Activated CD8-positive, alpha-beta memory T cell treated with anti-CD3 and anti-CD28 coated beads, Interleukin-2, amount 50 U/mL, for 48 hours (primary cell): ENCODE data around the gene HNRNPA2B1.
"Not testable (repeated sequence)": the region's sequence is repeated elsewhere in the genome, so short reads cannot be mapped to it uniquely, and the experiment has no call there.

Source experiments
- DNase-seq: peaks from one replicate; pipeline ENCODE4 v3.0.0-alpha.2; 2020

The HNRNPA2B1 gene

DNA sequence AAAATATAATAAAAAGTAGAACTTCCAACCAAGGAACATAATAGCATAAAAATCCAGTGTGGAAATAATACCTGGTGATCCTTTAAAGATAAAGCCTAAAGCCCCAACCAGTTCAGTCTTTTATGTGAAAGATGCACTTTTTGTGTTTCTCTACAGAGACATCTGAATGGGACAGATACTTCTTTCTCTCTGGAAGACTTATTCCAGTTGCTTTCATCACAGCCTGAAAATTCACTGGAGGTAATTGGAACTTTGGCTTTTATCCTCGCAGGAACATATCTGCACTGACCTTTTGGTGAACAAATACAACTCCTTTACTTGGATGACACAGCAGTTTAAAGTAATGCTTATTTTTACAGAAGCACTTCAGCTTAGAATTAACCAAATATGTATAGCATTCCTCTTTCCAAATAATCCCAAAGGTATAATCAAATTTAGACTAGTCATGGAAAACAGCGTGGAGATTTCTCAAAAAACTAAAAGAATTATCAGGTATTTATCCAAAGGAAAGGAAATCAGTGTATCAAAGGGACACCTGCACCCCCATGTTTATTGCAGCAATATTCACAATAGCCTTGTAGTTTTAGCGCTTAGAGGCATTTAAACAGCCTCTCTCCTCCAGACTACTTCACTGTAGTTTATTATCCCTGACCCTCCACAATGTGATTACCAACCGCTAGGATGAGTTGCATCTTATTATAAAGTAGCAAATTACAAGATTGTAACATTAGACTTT, 16.8 kb downstream of the HNRNPA2B1 start:
- DNase-seq: no peak

DNA sequence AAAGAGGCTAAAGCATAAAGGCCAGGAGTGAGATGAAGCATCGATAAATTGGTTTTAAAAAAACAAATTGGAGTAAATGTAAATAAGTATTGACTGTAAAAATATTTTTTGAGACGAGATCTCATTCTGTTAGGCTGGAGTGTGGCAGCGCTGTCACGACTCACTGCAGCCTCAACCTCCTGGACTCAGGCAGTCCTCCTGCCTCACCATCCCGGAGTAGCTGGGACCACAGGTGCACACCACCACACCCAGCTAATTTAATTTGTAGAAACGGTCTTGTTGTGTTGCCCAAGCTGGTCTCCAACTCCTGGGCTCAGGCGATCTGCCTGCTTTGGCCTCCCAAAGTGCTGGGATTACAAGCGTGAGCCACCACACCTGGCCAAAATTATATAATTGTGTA, 17.8 kb downstream of the HNRNPA2B1 start:
- DNase-seq: no peak

DNA sequence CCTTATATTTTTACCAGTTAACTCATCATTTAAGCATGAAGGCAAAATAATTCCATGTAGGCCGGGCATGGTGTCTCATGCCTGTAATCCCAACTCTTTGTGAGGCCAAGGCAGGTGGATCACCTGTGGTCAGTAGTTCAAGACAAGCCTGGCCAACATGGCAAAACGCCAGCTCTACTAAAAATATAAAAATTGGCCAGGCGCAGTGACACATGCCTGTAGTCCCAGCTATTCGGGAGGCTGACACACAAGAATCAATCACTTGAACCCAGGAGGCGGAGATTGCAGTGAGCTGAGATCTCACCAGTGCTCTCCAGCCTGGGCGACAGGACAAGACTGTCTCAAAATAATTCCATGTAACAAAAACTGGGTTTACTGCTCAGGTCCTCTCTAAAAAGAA, 18.3 kb downstream of the HNRNPA2B1 start:
- DNase-seq: no peak

DNA sequence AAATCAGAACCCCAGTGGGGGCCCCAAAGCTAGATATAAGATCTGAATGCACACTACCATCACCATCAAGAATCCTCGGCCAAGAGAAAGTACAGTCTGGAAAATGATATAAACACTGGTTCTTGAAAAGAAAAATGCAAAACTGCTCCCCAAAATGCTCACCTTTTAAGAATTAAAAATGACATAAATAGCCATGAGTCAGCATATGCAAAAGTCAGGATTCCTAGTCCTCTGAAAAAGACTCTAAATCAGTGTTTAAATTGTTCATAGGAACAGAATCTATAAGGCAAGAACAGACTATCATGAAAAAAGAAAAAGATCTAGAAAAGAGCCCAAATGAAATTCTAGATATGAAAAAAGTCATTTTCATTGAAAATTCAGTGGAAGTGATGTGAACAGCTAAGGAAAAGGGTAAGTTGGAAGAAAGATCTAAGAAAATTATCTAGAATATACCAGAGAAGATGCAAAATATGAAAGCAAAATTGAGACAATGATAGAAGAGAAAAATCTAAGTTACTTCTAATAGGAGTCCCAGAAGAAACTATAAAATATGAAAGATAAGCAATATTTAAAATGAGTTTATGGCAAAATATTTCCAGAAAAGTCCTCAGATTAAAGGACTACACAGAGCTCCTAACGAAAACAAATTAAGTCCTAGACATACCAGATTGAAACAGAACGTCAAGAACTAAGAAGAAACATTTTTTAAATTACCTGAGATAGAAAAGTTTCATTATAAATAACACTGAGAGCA, 18.9 kb downstream of the HNRNPA2B1 start:
- DNase-seq: no peak

DNA sequence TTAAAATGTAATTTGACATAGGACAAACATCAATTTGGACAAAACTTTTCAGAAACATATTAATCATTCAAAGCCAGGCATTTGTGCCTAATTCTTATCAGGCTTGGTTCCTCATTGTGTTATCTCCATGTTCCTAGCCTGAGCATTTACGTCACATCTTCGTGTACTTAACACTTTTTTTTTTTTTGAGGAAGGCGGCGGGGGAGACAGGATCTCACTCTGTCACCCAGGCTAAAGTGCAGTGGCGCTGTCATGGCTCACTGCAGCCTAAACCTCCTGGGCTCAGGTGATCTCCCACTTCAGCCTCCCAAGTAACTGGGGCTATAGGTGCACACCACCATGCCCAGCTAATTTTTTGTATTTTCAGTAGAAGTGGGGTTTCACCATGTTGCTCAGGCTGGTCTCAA, 19.8 kb downstream of the HNRNPA2B1 start:
- DNase-seq: no peak

DNA sequence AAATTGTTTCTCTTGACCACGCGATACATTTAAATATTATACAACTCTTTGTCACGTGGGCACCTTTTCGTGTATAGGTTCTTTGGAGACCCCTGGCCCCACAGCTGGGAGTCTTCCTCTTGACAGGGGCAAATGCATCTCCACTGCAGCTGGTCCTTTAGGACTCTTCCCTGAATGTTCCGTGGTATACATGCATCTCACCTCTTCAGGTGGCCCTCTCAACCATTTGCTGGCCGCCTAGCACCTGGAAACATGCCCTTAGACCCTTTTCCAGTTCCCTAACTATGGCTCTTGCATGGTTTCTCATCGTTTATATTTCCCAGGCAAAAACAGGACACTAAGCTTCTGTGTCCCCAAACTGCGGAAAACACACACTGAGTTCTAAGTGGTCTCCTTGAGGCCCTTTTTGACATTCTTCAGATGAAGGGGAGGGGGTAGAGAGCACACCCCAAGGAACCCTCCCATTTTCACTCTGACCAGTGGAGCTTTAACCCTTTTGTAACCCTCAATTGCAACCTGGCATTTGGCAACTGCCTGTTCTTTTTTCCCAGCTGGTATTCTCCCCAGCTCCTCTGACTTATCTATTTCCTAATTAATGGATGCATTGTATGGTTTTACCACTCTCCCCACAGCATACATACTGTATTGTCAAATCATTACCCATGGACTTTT, 20.6 kb downstream of the HNRNPA2B1 start:
- DNase-seq: no peak

DNA sequence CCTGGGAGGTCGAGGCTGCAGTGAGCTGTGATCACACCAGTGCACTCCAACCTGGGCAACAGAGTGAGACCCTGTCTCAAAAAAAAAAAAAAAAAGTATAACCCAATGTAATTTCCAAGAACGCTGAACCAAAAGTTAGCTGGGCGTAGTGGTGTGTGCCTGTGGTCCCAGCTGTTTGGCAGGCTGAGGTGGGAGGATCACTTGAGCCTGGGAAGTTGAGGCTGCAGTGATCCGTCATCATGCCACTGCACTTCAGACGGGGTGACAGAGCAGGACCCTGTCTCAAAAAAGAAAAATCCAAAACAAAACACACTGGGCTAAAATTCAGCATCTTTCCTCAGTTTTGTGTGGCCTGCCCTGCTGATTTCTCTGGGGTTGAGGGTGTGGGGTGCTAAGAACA, 21.1 kb downstream of the HNRNPA2B1 start:
- no peak for DNase-seq

DNA sequence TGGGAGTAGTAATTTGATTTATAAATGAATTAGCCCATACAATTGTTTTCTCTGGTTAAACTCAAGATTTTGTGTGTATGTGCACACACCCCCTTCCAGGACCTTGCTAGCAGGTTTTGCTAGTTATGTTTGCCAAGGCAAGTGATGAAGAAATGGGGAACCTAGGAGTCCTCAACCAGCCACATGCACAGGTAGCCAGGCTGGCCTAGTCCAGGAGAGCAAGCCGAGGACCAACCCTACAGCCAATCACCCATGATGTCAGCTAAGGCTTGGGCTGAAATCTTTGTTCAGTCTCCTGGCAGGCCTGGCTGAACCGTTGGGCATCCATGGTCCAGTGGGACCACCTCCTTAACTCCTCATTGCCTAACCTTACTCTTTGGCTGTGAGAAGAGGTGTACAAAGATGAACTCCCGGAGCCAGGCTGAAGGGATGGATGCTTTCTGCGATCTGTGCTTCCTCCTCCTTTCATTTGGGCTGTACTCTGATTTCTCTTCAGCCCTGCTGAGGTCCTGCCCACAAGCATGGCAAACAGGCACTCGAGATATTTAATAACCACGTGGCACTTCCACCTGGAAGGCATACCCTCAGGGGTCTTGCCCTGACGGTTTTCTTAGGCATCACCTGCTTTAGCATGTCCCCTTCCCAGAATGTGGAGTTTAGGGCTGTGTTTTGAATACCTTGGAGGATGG, 22.1 kb downstream of the HNRNPA2B1 start:
- no peak for DNase-seq

DNA sequence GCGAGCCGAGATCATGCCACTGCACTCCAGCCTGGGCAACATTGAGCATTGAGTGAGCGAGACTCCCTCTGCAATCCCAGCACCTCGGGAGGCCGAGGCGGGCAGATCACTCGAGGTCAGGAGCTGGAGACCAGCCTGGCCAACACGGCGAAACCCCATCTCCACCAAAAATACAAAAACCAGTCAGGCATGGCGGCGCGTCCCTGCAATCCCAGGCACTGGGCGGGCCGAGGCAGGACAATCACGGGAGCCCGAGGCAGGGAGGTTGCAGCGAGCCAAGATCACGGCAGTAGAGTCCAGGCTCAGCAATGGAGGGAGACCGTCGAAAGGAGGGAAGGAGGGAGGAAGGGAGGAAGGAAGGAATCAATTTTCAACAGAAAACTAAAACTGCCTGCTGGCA, 23.3 kb downstream of the HNRNPA2B1 start:
- not testable (repeated sequence) for DNase-seq

DNA sequence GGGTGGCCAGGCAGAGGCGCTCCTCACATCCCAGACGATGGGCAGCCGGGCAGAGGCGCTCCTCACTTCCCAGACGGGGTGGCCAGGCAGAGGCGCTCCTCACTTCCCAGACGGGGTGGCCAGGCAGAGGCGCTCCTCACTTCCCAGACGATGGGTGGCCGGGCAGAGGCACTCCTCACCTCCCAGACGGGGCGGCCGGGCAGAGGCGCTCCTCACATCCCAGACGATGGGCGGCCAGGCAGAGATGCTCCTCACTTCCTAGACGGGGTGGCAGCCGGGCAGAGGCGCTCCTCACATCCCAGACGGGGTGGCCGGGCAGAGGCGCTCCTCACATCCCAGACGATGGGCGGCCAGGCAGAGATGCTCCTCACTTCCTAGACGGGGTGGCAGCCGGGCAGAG, 23.9 kb downstream of the HNRNPA2B1 start:
- not testable (repeated sequence) for DNase-seq

DNA sequence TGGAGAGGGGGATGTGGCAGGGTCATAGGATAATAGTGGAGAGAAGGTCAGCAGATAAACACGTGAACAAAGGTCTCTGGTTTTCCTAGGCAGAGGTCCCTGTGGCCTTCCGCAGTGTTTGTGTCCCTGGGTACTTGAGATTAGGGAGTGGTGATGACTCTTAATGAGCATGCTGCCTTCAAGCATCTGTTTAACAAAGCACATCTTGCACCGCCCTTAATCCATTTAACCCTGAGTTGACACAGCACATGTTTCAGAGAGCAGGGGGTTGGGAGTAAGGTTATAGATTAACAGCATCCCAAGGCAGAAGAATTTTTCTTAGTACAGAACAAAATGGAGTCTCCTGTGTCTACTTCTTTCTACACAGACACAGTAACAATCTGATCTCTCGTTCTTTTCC, 24.6 kb downstream of the HNRNPA2B1 start:
- DNase-seq: not testable (repeated sequence)

DNA sequence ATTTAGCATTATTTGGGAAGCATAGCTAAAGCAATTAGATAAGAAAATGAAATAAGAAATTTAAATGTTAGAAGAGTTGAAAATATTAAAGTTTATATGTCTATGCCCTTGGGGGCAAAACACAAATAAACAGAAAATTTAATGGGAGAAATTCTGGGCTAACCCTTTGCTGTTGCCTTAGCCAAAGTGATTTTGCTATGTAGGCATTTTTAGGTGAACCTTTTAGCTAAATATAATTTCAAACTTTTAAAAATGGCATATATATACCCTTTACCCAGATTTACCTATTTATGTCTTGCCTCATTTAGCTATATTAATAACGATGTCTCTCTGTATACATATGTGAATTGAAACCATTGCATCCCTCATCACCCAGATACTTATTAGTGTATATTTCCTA, 28.5 kb downstream of the HNRNPA2B1 start:
- no peak for DNase-seq

DNA sequence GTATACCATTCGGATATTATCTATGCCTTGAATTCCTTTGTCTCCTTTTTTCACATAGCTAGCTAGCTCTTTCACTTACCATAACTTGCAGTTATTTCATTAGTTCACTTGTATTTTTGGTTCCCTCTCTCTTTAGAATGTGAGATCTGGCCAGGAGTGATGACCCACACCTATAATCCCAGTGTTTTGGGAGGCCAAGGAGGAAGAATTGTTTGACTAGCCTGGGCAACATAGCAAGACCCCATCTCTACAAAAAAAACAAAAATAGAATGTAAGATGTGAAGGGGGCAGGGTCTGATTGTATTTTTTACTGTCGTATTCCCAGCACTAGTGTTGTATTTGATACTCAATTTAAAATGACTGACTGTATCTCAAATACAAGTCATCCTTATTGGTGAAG, 28.9 kb downstream of the HNRNPA2B1 start:
- DNase-seq: no peak

DNA sequence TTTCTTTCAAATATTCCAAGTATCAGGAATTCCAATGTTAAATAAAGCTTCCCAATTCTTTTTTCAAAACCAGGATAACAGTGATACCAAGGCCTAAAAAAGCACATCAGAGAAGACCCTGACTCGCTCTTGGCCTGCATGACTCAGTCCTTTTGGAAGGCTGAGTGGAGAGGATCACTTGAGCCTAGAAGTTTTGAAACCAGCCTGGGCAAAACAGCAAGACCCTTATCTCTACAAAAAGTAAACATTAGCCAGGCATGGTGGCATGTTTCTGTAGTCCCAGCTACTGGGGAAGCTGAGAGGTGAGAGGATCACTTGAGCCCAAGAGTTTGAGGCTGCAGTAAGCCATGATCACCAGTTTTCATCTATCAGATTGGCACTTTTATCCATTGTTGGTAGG, 29.9 kb downstream of the HNRNPA2B1 start:
- no peak for DNase-seq

DNA sequence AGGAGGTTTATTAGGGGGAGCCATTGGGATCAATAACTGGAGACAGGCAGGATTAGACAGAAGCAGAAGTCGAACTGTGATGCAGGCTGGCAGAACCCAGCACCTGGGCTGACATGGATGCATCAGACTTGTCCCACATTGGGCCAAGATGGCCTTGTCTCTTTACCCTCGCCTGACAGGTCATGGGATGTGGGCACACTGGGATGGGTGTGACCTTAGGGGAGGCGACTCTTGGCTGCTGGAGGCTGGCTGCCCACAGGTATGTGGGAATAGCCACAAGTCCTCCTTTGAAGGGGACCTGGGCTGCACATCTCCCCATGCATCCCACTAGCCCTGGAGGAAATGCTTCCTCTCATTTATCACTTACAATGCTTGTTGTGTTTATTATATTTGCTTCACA, 31.3 kb downstream of the HNRNPA2B1 start:
- DNase-seq: no peak

DNA sequence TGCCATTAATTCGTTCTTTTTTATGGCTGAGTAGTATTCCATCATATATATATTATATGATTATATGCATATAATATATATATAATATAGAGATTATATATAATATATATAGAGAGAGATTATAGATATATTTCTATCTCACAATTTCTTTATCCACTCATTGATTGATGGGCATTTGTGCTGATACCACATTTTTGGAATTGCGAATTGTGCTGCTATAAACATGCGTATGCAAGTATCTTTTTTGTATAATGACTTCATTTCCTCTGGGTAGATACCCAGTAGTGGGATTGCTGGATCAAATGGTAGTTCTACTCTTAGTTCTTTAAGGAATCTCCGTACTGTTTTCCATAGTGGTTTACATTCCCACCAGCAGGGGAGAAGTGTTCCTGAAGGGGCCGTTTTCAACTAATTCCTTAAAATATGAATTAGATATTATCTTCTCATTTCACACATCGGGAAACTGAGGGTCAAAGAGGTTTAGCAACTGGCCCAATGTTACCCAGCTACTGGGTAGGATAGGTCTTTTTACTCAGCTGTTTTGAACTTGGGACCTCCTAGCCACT, 32.0 kb downstream of the HNRNPA2B1 start:
- DNase-seq: no peak

DNA sequence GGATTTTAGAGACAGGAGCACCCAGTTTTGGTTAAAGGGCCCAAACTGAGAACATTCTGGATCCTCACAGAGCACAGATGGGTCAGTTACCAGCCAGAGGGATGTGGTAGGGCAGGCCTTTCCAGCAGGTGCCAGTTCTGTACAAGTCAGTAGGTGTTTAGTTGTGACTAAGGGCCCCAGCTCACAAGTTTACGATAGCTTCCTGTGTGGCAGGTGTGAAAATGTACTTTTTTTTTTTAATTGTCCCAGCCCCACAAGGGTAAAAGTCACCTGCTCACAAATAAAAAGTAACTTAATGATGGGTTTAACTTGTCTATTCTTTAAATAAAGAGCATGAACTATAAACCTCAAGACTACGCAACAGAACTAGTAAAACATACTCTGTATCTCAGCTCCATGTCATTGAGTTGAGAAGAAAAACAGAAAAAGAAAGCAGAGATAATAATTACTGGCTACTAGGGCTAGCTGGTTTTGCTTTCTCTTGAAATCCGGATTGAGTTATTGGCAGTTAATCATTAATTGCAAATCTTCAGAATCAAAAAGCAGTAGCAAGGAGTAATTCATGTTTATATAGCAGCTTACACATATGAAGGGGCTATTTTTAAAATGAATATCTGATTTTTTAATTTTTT, 33.1 kb downstream of the HNRNPA2B1 start:
- no peak for DNase-seq

DNA sequence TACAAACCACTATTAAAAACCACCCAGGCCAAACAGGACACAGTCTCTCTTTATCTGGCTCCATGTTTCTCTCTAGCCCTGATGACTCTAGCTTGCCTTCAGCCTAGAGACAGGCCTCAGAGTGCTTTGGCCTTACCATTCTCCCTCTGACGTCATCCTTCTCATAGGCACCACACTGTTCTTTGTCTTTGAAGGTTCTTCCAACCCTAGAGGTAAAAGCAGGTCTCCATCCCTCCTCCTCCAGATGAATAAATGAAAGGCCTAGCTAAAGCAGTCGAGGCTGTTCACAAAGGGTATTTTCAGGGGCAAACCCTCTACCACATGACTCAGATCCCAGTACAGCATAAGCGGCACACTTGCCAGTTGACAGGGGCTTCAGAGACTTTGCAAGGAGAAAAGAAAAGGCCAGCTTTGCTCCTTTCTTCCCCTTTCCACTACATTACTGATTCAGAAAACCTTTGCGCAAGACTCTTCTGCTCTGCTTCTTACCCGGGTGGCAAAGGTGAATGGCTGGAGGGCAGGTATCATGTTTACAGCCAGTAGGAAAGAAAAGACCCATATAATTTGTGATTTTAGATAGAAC, 33.8 kb downstream of the HNRNPA2B1 start:
- no peak for DNase-seq

DNA sequence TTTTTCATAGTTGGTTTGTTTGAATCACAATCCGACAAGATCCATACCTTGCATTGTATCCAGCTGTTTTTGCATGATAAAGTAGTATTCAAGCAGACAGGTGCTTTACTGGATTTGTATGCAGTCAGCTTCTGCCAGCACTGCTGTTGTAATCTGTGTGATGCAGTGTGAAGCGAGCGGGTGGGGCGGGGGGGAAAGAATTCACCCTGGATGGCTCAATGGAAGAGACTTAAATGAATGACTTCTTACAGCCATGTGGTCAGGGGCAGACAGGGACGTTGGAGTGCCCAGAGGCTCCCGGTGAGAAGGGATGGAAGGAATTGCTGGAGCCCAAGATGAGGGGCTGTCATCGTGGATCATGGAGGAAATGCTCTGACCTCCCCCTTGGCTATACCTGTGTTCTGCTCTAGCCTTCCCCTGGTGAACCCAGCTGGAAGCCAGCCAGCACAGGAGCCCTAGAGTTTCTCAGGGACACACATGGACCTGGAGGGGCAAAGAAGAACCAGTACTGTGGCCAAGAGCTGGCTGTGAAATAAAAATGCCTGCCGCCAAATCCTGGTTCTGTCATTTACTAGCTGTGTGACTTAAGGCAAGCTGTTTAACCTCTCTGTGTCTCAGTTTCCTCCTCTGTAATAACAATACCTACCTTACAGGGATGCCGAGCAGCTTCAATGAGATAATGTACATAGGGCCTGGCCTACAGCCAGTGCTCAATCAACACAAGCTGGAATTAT, 34.4 kb downstream of the HNRNPA2B1 start:
- no peak for DNase-seq

DNA sequence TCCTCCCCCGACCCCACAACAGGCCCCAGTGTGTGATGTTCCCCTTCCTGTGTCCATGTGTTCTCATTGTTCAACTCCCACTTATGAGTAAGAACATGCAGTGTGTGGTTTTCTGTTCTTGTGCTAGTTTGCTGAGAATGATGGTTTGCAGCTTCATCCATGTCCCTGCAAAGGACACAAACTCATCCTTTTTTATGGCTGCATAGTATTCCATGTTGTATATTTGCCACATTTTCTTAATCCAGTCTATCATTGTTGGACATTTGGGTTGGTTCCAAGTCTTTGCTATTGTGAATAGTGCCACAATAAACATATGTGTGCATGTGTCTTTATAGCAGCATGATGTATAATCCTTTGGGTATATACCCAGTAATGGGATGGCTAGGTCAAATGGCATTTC, 36.7 kb downstream of the HNRNPA2B1 start:
- not testable (repeated sequence) for DNase-seq

DNA sequence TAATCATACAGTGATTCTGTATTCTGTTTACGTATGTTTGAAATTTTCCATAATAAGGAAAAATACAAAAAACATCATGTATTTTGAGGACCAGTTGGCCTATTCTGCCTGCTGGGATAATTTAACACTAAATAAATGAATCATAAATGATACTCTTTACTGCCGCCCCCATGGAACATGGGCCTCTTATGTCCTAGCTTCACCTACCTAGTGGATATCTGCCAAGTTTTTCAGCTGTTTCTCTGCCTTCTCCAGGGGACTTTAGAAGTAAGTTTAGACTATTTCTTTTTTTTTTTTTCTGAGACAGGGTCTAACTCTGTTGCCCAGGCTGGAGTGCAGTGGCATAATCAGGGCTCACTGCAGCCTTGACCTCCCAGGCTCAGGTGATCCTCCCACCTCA, 38.1 kb downstream of the HNRNPA2B1 start:
- DNase-seq: no peak
